GM20000 (cell line): ENCODE measurements around the gene USP5.

Experiments used
- DNase-seq: peaks from one replicate; pipeline ENCODE4 v3.0.0; 2012; ENCODE audit warnings: low spot score
- TF ChIP-seq, protein P1 (sequence below): IDR thresholded peaks from 2 replicates; pipeline ENCODE4 v1.5.1; 2012; ENCODE audit warnings: mild to moderate bottlenecking, control low read depth; ENCODE audit errors: extremely low read depth, missing control alignments

The USP5 gene

DNA sequence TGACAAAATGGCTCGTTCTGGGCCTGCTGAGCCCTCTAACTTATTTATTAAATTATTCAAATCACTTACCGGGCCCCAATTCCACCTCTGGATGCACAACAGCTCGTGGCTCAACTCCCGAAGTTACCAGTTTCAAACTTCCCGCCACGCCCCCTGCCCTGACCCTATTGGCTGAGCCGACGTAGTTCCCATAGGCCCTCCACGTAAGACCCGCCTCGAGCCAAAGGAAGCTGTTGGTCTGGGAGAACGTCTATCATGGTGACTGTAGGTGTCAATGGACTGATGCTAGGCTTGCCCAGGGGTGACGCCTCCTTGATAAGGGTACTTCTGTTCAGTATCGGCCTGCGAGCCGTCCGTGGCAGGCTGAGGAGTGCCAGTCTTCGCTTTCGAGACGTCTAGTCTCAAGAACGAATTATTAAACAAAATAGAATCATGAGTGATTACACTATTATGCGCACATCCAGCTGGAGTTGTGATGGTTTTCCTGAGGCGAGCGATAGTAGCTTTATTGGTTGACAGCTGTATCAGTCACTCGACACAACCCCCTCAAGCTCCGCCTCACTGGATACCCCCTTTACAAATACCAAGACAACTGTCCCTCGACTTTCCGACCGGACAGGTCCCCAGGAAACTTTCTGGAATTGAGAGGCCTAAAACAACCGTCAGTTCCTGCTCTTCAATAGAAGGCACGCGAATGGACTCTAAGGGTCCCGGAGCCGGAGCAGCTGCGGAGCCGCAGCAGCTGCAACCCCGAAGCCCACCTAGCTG lies 613 bp upstream of the USP5 start, which contains the start of gene CDCA3:
Gene CDCA3, minus strand, starts transcription at position 134 of the 768 bp plus-strand sequence. CDS start 334 bp downstream, outside the sequence.
- TF ChIP-seq, protein P1, sequence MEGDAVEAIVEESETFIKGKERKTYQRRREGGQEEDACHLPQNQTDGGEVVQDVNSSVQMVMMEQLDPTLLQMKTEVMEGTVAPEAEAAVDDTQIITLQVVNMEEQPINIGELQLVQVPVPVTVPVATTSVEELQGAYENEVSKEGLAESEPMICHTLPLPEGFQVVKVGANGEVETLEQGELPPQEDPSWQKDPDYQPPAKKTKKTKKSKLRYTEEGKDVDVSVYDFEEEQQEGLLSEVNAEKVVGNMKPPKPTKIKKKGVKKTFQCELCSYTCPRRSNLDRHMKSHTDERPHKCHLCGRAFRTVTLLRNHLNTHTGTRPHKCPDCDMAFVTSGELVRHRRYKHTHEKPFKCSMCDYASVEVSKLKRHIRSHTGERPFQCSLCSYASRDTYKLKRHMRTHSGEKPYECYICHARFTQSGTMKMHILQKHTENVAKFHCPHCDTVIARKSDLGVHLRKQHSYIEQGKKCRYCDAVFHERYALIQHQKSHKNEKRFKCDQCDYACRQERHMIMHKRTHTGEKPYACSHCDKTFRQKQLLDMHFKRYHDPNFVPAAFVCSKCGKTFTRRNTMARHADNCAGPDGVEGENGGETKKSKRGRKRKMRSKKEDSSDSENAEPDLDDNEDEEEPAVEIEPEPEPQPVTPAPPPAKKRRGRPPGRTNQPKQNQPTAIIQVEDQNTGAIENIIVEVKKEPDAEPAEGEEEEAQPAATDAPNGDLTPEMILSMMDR: no peak
- DNase-seq: peak; percentile 99

DNA sequence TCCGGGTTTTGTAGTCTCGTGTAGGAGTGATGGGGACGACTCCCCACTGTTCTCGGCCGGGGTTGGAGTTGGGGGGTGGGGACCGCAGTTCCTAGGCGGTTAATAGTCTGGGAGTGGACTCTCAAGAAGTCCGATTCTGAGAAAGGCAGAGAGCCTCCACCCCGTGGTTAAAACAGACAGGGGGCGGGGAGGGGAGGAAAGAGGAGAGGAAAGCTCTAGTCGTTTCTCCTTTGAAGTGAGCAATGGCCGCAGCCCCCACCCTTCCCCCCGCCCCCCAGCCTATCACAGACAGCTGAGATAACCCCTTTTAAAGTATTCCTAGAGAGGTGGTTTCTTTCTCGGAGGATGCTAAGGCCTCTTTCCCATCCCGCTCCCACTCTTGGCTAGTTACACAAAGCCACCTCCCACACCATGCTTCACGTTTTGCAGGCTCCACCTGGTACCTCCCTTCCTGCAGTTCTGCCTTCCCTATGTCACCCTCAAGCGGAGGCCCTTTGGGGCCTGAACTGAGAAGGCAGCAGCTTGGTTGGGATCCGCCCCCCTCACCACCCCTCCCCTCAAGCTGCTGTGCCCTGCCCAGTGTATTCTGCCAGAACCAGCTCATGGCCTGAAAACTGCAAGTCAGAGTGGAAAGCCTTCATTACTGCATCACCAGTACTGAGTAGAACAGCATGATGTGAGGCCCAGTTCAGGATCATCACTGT lies 853 bp downstream of the USP5 start:
- TF ChIP-seq, protein P1: no peak
- no peak for DNase-seq

DNA sequence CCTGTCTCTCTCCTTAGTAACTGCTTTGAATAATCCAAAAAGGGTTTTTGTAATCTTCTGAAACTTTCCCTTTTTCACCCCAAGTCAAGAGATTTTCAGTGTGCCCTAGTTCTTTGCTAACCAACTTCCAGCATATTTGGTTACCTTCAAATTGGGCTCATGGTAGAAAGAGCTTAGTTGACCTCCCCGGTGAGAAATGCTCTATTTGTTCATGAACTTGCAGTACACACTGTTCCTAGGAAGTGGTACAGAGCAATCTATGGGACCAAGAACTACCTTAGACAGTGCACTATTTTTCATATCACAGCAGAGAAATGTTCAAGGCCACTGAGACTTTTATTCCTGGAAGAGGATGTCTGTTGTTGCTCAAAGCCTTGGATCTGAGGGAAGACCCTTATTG lies 1.7 kb downstream of the USP5 start:
- TF ChIP-seq, protein P1: no peak
- DNase-seq: no peak

DNA sequence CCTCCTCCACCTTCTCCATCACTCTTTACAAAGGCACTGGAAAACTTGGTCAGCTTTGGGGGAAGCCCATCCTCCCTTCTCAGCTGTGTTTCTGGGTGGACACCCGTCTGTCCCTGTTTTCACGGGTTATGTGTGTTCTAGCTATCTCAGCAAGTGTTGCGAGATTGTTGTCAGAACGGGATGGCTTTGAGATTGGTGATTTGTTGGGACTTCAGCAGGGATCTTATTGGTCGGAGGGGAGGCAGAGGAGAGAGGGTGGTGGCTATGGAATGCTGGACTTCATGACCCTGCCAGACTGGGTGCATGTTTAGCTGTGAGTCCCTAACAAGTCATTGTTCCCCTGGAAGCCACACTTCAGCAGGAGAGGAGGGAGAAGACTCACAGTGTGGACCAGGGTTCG lies 2.1 kb downstream of the USP5 start:
- DNase-seq: no peak
- TF ChIP-seq, protein P1: no peak

DNA sequence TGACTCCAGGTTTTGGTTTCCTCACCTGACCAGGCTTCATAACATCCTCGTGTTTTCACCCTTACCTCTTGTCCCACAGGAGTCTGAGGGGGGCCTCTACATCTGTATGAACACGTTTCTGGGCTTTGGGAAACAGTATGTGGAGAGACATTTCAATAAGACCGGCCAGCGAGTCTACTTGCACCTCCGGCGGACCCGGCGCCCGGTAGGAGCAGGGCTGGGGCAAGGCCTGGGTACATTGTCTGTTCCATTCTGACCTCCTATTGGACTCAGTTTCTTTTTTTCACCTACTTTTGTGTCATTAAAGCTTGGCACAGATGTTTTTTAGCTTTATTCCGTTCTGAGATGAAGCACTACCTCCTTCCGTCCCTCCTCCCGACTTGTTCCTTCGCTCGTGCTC lies 3.4 kb downstream of the USP5 start:
- DNase-seq: no peak
- TF ChIP-seq, protein P1: no peak

DNA sequence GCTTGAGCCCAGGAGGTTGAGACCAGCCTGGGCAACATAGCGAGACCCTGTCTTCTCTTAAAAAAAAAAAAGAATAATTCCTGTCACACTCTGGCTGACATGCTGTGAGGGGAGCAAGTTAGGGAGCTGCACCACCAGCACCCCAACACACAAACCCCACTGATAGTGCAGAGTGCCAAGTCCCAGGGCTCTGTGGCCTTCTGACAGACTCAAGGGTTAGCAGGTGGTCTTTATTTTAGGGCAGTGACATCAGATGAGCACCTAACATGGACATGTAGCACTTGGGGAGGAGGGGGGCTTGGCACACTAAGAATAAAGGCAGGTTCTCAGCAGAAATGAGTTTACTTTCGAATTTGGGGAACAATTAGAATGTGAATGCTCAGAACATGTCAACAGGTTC lies 6.8 kb downstream of the USP5 start:
- DNase-seq: no peak

DNA sequence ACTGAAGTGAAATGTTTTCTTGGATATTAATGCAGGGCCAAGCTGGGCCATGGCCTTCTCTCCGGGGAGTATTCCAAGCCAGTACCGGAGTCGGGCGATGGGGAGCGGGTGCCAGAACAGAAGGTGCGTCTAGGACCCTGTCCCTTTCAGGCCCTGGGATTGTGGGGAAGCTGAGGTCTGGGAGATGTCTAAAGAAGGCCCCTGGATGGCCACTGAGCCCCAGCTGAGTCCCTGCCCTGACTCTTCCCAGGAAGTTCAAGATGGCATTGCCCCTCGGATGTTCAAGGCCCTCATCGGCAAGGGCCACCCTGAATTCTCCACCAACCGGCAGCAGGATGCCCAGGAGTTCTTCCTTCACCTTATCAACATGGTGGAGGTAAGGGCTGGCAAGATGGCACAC lies 8.2 kb downstream of the USP5 start:
- DNase-seq: no peak
- TF ChIP-seq, protein P1: no peak

More for the DNA sequence above, 6.8 kb downstream of the USP5 start:
- TF ChIP-seq, protein P1: no peak
